ENCODE measurements around the gene PRKN.

Gene PRKN

DNA sequence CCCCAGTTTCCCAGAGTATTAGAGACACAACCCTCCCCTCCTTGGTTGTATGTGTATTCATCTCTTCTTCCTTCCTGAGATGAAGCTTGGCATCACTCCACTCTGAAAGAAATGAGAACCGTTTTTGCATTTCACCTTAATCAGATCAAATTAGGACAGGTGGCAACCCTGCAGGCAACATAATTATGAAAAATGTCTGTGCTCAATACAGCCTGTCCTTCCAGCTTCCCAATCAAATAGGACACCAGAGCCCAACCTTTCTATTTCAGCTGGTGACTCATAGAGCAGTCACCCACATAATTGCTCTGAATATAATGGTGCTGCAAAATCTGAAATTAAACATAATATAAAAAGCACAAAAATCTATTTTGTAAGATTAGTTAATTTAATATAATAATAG is 1143.5 kb downstream of the PRKN start:
- Histone ChIP-seq H3K27me3 (ENCODE audit: insufficient read depth, low read length) (no peaks in the 10 kb centered on the region), H3F3A (ENCODE audit: insufficient read depth, low read length) (no peaks in the 10 kb centered on the region), H3K4me1 (ENCODE audit: insufficient read depth, low read length, severe bottlenecking) (no peaks in the 10 kb centered on the region), H4K20me1 (ENCODE audit: insufficient read depth, low read length) (no peaks in the 10 kb centered on the region), H3K27ac (ENCODE audit: low read depth, low read length, poor library complexity, severe bottlenecking) (no peak overlapping the region), H3K4me2 (ENCODE audit: low read length) (no peak overlapping the region), H3K79me2 (ENCODE audit: insufficient read depth, low read length) (no peaks in the 10 kb centered on the region), H3K9me2 (ENCODE audit: low read depth, low read length) (no peaks in the 10 kb centered on the region), H2AFZ (ENCODE audit: low read length) (no peak overlapping the region), H3K36me3 (ENCODE audit: insufficient read depth, low read length) (no peaks in the 10 kb centered on the region), H3K4me3 (ENCODE audit: low read depth, low read length, poor library complexity, severe bottlenecking) (no peak overlapping the region), H3K9me3 (ENCODE audit: low read length) (no peaks in the 10 kb centered on the region), H3K9ac (ENCODE audit: low read length) (no peak overlapping the region)
- TF ChIP-seq, protein P1, sequence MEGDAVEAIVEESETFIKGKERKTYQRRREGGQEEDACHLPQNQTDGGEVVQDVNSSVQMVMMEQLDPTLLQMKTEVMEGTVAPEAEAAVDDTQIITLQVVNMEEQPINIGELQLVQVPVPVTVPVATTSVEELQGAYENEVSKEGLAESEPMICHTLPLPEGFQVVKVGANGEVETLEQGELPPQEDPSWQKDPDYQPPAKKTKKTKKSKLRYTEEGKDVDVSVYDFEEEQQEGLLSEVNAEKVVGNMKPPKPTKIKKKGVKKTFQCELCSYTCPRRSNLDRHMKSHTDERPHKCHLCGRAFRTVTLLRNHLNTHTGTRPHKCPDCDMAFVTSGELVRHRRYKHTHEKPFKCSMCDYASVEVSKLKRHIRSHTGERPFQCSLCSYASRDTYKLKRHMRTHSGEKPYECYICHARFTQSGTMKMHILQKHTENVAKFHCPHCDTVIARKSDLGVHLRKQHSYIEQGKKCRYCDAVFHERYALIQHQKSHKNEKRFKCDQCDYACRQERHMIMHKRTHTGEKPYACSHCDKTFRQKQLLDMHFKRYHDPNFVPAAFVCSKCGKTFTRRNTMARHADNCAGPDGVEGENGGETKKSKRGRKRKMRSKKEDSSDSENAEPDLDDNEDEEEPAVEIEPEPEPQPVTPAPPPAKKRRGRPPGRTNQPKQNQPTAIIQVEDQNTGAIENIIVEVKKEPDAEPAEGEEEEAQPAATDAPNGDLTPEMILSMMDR (IDR thresholded peaks at IDR 0.05; ENCODE audit: low read length): no peak

DNA sequence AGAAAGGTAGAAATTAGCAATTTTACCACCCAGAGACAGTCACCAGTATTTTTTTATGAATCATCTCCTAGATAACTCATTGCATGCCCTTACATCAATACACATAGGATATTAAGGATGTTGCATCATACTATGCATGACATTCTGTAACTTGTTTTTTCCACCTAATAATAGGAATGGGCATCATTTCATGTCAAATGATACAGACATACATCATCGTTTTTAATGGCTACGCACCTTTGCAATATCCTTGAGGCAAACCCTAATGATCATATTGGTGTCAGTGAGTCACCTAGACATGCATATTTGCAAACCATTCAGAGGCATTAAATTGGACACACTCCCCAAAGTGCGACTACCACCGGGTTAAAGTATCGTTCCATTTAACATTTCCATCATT is 1144.0 kb downstream of the PRKN start:
- no peaks in the 10 kb centered on the region for H3K79me2 ChIP-seq (ENCODE audit: insufficient read depth, low read length)
- no peaks in the 10 kb centered on the region for H3K36me3 ChIP-seq (ENCODE audit: insufficient read depth, low read length)
- TF ChIP-seq, protein P1 (IDR thresholded peaks at IDR 0.05; ENCODE audit: low read length): no peak
- no peak for TF ChIP-seq EZH2 (IDR thresholded peaks at IDR 0.05; ENCODE audit: borderline replicate concordance, low read length)
- H3K9me3 ChIP-seq (ENCODE audit: low read length): no peaks in the 10 kb centered on the region
- H3K4me3 ChIP-seq (ENCODE audit: low read depth, low read length, poor library complexity, severe bottlenecking): no peak overlapping the region
- H4K20me1 ChIP-seq (ENCODE audit: insufficient read depth, low read length): no peaks in the 10 kb centered on the region
- H3K4me1 ChIP-seq (ENCODE audit: insufficient read depth, low read length, severe bottlenecking): no peaks in the 10 kb centered on the region
- no peak overlapping the region for H2AFZ ChIP-seq (ENCODE audit: low read length)
- H3K27me3 ChIP-seq (ENCODE audit: insufficient read depth, low read length): no peaks in the 10 kb centered on the region
- H3F3A ChIP-seq (ENCODE audit: insufficient read depth, low read length): no peaks in the 10 kb centered on the region
- no peaks in the 10 kb centered on the region for H3K9me2 ChIP-seq (ENCODE audit: low read depth, low read length)
- no peak overlapping the region for H3K27ac ChIP-seq (ENCODE audit: low read depth, low read length, poor library complexity, severe bottlenecking)
- H3K4me2 ChIP-seq (ENCODE audit: low read length): no peak overlapping the region
- H3K9ac ChIP-seq (ENCODE audit: low read length): no peak overlapping the region

DNA sequence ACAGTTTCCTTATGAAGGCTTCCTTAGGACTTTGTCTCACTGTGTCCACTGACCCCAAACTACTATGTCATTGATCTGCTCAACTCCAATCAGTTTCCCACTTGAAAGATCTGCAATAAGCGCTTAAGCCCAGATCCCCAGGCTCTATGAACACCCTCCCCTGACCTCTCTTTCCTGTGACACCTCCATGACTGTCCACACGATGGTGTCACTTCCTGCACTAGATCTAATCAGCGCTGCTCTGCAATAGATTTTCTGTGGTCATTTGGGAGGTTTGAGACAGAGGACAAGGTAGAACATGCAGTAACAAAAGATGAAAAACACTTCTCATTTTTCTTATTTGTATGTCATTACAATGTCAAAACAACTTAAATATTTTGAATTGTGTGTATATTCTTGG is 1149.1 kb downstream of the PRKN start:
- no peak overlapping the region for H2AFZ ChIP-seq (ENCODE audit: low read length)
- no peaks in the 10 kb centered on the region for H3F3A ChIP-seq (ENCODE audit: insufficient read depth, low read length)
- H4K20me1 ChIP-seq (ENCODE audit: insufficient read depth, low read length): no peaks in the 10 kb centered on the region
- no peak overlapping the region for H3K4me2 ChIP-seq (ENCODE audit: low read length)
- TF ChIP-seq, protein P1 (IDR thresholded peaks at IDR 0.05; ENCODE audit: low read length): no peak
- TF ChIP-seq EZH2 (IDR thresholded peaks at IDR 0.05; ENCODE audit: borderline replicate concordance, low read length): no peak
- no peaks in the 10 kb centered on the region for H3K79me2 ChIP-seq (ENCODE audit: insufficient read depth, low read length)
- H3K27ac ChIP-seq (ENCODE audit: low read depth, low read length, poor library complexity, severe bottlenecking): no peak overlapping the region
- no peak overlapping the region for H3K9ac ChIP-seq (ENCODE audit: low read length)
- H3K9me3 ChIP-seq (ENCODE audit: low read length): no peaks in the 10 kb centered on the region
- H3K36me3 ChIP-seq (ENCODE audit: insufficient read depth, low read length): no peaks in the 10 kb centered on the region
- H3K9me2 ChIP-seq (ENCODE audit: low read depth, low read length): no peaks in the 10 kb centered on the region
- no peaks in the 10 kb centered on the region for H3K4me1 ChIP-seq (ENCODE audit: insufficient read depth, low read length, severe bottlenecking)
- H3K27me3 ChIP-seq (ENCODE audit: insufficient read depth, low read length): no peaks in the 10 kb centered on the region
- H3K4me3 ChIP-seq (ENCODE audit: low read depth, low read length, poor library complexity, severe bottlenecking): no peak overlapping the region

All from OCI-LY1 (cell line).